HEK293 (cell line): ENCODE results near the gene KDM6A.

Source experiments
- CTCF ChIA-PET: fragments of 350-600 bp; formaldehyde crosslinking; extraction: SDS; loops from one replicate; lab custom pipeline; 2021; ENCODE audit warnings: antibody characterized with exemption; lab: Yijun Ruan, JAX
- POLR2A ChIA-PET: fragments of 300-600 bp; formaldehyde crosslinking; extraction: SDS; loops from one replicate; lab custom pipeline; 2020; ENCODE audit warnings: antibody characterized with exemption, inconsistent platforms; lab: Yijun Ruan, JAX
- H3K27ac ChIP-seq: fragments of 200-500 bp; sonication (Bioruptor generic); 2 replicates; pipeline ENCODE4 v1.5.1; 2014; ENCODE audit warnings: low read depth, low read length, control low read depth, inconsistent platforms; ENCODE audit errors: extremely low read depth
- H3K36me3 ChIP-seq, 2 experiments: fragments of 200-500 bp in 1 of 2; sonication (Bioruptor generic) in 1 of 2; 1 replicate in 1 of 2; 2 replicates in 1 of 2; pipeline ENCODE4 v1.5.1; 2014 to 2017; ENCODE audit warnings: inconsistent platforms in 2 of 2, low read length in 2 of 2; ENCODE audit not compliant: control insufficient read depth in 2 of 2, insufficient read depth in 1 of 2
- H3K4me1 ChIP-seq: fragments of 200-500 bp; sonication (Bioruptor generic); 2 replicates; pipeline ENCODE4 v1.5.1; 2014; ENCODE audit warnings: mild to moderate bottlenecking, low read length, inconsistent platforms; ENCODE audit not compliant: control insufficient read depth, insufficient read depth
- H3K4me3 ChIP-seq: 2 replicates; pipeline ENCODE4 v1.5.1; 2011; ENCODE audit warnings: low read depth, mild to moderate bottlenecking, control low read depth, low read length, moderate library complexity
- H3K9me3 ChIP-seq: fragments of 200-500 bp; sonication (Bioruptor generic); 2 replicates; pipeline ENCODE4 v1.5.1; 2014; ENCODE audit warnings: low read depth, low read length, inconsistent platforms; ENCODE audit not compliant: control insufficient read depth, insufficient read depth
- EGR2 ChIP-seq: fragments of 450-650 bp; formaldehyde crosslinking; IDR thresholded peaks from 2 replicates; pipeline ENCODE4 v1.5.1; 2016; ENCODE audit warnings: low read depth, missing biosample characterization, missing genetic modification characterization
- GLIS1 ChIP-seq: fragments of 450-650 bp; formaldehyde crosslinking; IDR thresholded peaks from 2 replicates; pipeline ENCODE4 v1.5.1; 2016; ENCODE audit warnings: missing biosample characterization, missing genetic modification characterization
- PBX3 ChIP-seq: sonication (generic); formaldehyde crosslinking; IDR thresholded peaks from 2 replicates; pipeline ENCODE4 v1.8.1; 2022; ENCODE audit warnings: mild to moderate bottlenecking, moderate library complexity, missing genetic modification reagents
- SP2 ChIP-seq: fragments of 450-650 bp; formaldehyde crosslinking; IDR thresholded peaks from 2 replicates; pipeline ENCODE4 v1.5.1; 2016; ENCODE audit warnings: missing biosample characterization, missing genetic modification characterization
- TCF7L2 ChIP-seq: IDR thresholded peaks from 2 replicates; pipeline ENCODE4 v1.6.1; 2011; ENCODE audit warnings: low read depth, mild to moderate bottlenecking, inconsistent platforms, low read length, moderate library complexity, borderline replicate concordance
- YY1 ChIP-seq: fragments of 450-650 bp; formaldehyde crosslinking; IDR thresholded peaks from 2 replicates; pipeline ENCODE4 v1.5.1; 2018; ENCODE audit warnings: missing biosample characterization, missing genetic modification characterization
- ZBTB11 ChIP-seq: fragments of 450-650 bp; formaldehyde crosslinking; conservative IDR thresholded peaks from 2 replicates; pipeline ENCODE4 v1.5.1; 2016; ENCODE audit warnings: low read depth, missing biosample characterization, missing genetic modification characterization
- ZNF138 ChIP-seq: fragments of 450-650 bp; formaldehyde crosslinking; IDR thresholded peaks from 2 replicates; pipeline ENCODE4 v1.5.1; 2016; ENCODE audit warnings: missing biosample characterization, missing genetic modification characterization, borderline replicate concordance
- ZNF221 ChIP-seq: fragments of 450-650 bp; formaldehyde crosslinking; IDR thresholded peaks from 2 replicates; pipeline ENCODE4 v1.5.1; 2017; ENCODE audit warnings: missing biosample characterization, missing genetic modification characterization, borderline replicate concordance
- ZNF274 ChIP-seq, 2 experiments: fragments of 200-500 bp in 1 of 2; fragments of 450-650 bp in 1 of 2; sonication (Bioruptor generic) in 1 of 2; formaldehyde crosslinking in 1 of 2; IDR thresholded peaks; 2 replicates each; pipeline versions ENCODE4 v1.5.1 to v1.6.1; 2014 to 2016; ENCODE audit warnings: borderline replicate concordance in 1 of 2, inconsistent platforms in 1 of 2, low read length in 1 of 2, missing biosample characterization in 1 of 2, missing genetic modification characterization in 1 of 2
- ZNF280D ChIP-seq: fragments of 450-650 bp; formaldehyde crosslinking; IDR thresholded peaks from 2 replicates; pipeline ENCODE4 v1.5.1; 2016; ENCODE audit warnings: missing biosample characterization, missing genetic modification characterization
- ZNF292 ChIP-seq: fragments of 450-650 bp; formaldehyde crosslinking; IDR thresholded peaks from 2 replicates; pipeline ENCODE4 v1.5.1; 2016; ENCODE audit warnings: low read depth, missing biosample characterization, missing genetic modification characterization, borderline replicate concordance
- ZNF341 ChIP-seq: fragments of 450-650 bp; formaldehyde crosslinking; IDR thresholded peaks from 2 replicates; pipeline ENCODE4; 2016; ENCODE audit warnings: low read depth, missing biosample characterization, missing genetic modification characterization
- ZNF426 ChIP-seq: fragments of 450-650 bp; formaldehyde crosslinking; IDR thresholded peaks from 2 replicates; pipeline ENCODE4 v1.5.1; 2017; ENCODE audit warnings: missing biosample characterization, missing genetic modification characterization, mild to moderate bottlenecking, inconsistent platforms, moderate library complexity
- ZNF449 ChIP-seq: fragments of 450-650 bp; formaldehyde crosslinking; IDR thresholded peaks from 2 replicates; pipeline ENCODE4 v1.5.1; 2017; ENCODE audit warnings: missing biosample characterization, mild to moderate bottlenecking, missing genetic modification characterization, moderate library complexity
- ZNF518A ChIP-seq: fragments of 450-650 bp; formaldehyde crosslinking; conservative IDR thresholded peaks from 2 replicates; pipeline ENCODE4 v1.5.1; 2016; ENCODE audit warnings: low read depth, missing biosample characterization, missing genetic modification characterization
- ZNF555 ChIP-seq: fragments of 450-650 bp; formaldehyde crosslinking; conservative IDR thresholded peaks from 2 replicates; pipeline ENCODE4 v1.5.1; 2017; ENCODE audit warnings: missing biosample characterization, mild to moderate bottlenecking, missing genetic modification characterization, inconsistent platforms
- ZNF571 ChIP-seq: fragments of 450-650 bp; formaldehyde crosslinking; IDR thresholded peaks from 2 replicates; pipeline ENCODE4 v1.5.0; 2017; ENCODE audit warnings: missing biosample characterization, missing genetic modification characterization
- ZNF639 ChIP-seq: fragments of 450-650 bp; formaldehyde crosslinking; IDR thresholded peaks from 2 replicates; pipeline ENCODE4 v1.5.1; 2016; ENCODE audit warnings: missing biosample characterization, missing genetic modification characterization
- ZNF830 ChIP-seq: fragments of 450-650 bp; IDR thresholded peaks from 2 replicates; pipeline ENCODE4 v1.5.0; 2018; ENCODE audit warnings: missing biosample characterization, missing genetic modification characterization, low read depth, mild to moderate bottlenecking, moderate library complexity

The KDM6A gene

GRCh38 chrX:44915361-44915868, 42.4 kb downstream of the KDM6A start:
- POLR2A ChIA-PET = interaction anchor here (0.6 to 1.0 kb wide), 2 partner anchors 42 to 128 kb away, joined by 3 to 4 read pairs; partner anchors contain the start of gene KDM6A
- TF ChIP-seq ZNF280D = no peak
- TF ChIP-seq YY1 = no peak
- TF ChIP-seq ZNF449 = no peak
- no peak for TF ChIP-seq ZNF426 (tag by site-specific recombination)
- no peak for TF ChIP-seq PBX3
- no peak for TF ChIP-seq ZNF571 (tag by site-specific recombination)
- no peak for TF ChIP-seq ZNF518A
- TF ChIP-seq ZBTB11 = no peak
- TF ChIP-seq ZNF138 (tag by site-specific recombination) = no peak
- no peak for TF ChIP-seq ZNF292 (tag by site-specific recombination)
- no peak for TF ChIP-seq ZNF274 (IDR thresholded peaks at IDR 0.05; ENCODE audit: low read length)
- TF ChIP-seq ZNF274 (tag by site-specific recombination; IDR thresholded peaks at IDR 0.05; ENCODE audit: borderline replicate concordance) = no peak
- TF ChIP-seq ZNF555 = no peak
- TF ChIP-seq EGR2 (tag by site-specific recombination) = no peak
- no peak for TF ChIP-seq ZNF221 (tag by site-specific recombination)
- TF ChIP-seq ZNF830 (tag by site-specific recombination) = no peak
- no peak for TF ChIP-seq ZNF341 (tag by site-specific recombination)
- no peak for TF ChIP-seq ZNF639 (tag by site-specific recombination)
- TF ChIP-seq GLIS1 (tag by site-specific recombination) = 0 out of 2 replicates have a peak, but pooled peaks have one; percentile 11
- TF ChIP-seq TCF7L2 = peak; percentile 95
- no peak for TF ChIP-seq SP2 (tag by site-specific recombination)

More at GRCh38 chrX:44915361-44915868, 42.4 kb downstream of the KDM6A start:
- CTCF ChIA-PET = interaction anchor here (1.1 to 2.2 kb wide), 2 partner anchors 11 to 155 kb away, joined by 4 to 10 read pairs; no protein-coding TSS in a partner anchor
- Histone ChIP-seq H3K9me3 (no peaks in the 10 kb centered on the region), H3K36me3 (peaks cover 0 to 3% of the 10 kb centered on the region in 2 experiments; a peak in 1 of 3 replicates), H3K27ac (no peak overlapping the region), H3K4me1 (peaks cover 21% of the 10 kb centered on the region), H3K4me3 (no peak overlapping the region)
